OCI-LY7 (cell line): ENCODE data around the gene KCNK7.

Experiments
- CTCF ChIP-seq: fragments of 200-600 bp; sonication (generic); conservative IDR thresholded peaks from 2 replicates; pipeline ENCODE4 v1.5.1; 2014; ENCODE audit warnings: mild to moderate bottlenecking, antibody characterized with exemption, low read length, moderate library complexity, mixed read lengths
- EZH2phosphoT487 ChIP-seq: fragments of 200-600 bp; sonication (generic); IDR thresholded peaks from 2 replicates; pipeline ENCODE4 v1.6.1; 2018; ENCODE audit warnings: low read depth, borderline replicate concordance, mild to moderate bottlenecking, mixed run types, antibody characterized with exemption, low read length, moderate library complexity, mixed read lengths

DNA sequence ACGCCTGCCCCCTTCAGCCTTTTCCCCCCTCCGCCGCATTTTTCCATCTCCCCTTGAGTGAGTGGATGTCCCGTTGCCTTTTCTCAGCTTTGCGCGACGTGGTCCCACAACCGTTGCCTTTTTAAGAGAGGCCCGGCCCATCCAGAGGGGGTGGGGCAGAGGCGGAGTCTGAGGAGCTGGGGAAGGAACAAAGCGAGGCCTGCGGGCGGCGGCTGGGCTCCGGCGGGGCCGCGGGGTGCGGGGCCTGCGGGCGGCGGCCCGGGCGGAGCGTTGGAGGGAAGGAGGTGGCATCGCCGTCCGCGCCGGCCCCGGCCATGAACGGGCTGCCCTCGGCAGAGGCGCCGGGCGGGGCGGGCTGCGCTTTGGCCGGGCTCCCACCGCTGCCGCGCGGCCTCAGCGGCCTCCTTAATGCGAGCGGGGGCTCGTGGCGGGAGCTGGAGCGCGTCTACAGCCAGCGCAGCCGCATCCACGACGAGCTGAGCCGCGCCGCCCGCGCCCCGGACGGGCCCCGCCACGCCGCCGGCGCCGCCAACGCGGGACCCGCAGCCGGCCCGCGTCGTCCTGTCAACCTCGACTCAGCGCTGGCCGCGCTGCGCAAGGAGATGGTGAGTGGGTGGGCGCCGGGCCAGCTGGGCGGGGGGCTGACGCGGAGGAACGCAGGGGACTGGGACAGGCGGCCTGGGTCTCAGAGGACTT, 23.1 kb downstream of the KCNK7 start, which contains the start of gene FAM89B:
- TF ChIP-seq EZH2phosphoT487 = no peak
- TF ChIP-seq CTCF = no peak
